GM18907 (cell line): ENCODE results near the gene SLC6A3.

Experiments
- ATAC-seq: cut with Tn5 transposase; IDR thresholded peaks from one replicate; pipeline ENCODE4 v1.9.1; 2021; ENCODE audit warnings: mild to moderate bottlenecking, moderate library complexity; ENCODE audit not compliant: unreplicated experiment

SLC6A3 gene

DNA sequence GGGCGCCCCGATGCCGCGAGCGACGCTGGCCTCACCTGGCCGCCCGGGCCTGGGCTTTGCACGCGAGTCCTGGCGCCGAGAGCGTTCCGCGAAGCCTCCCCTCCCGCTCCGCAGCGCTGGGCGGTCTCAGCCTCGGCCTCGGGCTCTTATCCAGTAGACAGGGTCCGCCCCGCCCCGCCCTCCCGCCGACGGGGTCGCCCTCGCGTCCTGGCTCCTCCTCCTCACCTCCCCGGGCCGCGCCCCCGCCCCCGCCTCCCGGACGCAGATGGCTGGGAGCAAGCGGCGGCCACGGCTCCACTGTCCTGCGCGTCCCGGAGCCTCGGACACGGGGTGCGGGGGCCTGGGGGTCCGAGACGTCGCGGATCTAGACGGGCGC, at the start of gene SLC6A3:
Gene SLC6A3 (minus strand): TSS at position 128 of the 376 bp plus-strand sequence. CDS start 2,243 bp downstream, outside the sequence.
- no peak for ATAC-seq

DNA sequence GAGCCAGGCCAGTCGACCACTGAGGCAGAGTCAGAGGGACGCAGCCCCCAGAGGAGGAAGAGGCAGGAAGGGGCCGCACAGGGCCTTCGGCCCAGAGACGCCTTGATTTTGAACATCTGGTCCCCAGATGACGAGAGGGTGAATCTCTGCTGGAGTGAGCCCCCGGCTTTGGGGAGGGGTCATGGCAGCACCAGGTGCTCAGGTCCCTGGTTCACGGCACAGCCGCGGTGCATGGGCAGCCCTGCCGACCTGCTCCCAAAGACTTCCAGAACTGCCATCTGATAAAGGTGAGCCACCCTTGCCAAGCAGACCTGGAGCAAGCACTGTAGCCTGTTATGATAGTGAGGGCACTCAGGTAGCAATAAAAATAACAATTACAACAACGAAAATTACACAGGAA, 48.7 kb upstream of the SLC6A3 start:
- no peak for ATAC-seq

DNA sequence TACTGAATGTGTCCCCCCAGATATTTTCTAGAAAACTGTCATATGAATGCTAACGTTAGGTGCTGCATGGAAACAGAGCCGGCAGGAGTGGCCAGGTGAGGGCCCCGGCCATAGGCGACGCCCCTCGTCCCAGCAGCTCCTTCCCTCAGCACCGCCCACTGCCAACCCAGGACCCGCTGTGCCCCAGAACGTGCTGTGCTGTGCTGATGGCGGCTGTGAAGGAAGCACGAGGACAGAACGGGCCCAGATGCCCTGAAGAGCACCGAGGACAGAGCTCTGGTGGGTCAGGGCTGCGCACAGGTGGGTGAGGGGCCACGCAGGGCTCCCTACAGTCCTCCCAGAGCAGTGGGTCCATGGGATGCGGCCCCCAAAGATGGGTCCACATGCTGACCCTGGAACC, 48.2 kb upstream of the SLC6A3 start:
- ATAC-seq = no peak

DNA sequence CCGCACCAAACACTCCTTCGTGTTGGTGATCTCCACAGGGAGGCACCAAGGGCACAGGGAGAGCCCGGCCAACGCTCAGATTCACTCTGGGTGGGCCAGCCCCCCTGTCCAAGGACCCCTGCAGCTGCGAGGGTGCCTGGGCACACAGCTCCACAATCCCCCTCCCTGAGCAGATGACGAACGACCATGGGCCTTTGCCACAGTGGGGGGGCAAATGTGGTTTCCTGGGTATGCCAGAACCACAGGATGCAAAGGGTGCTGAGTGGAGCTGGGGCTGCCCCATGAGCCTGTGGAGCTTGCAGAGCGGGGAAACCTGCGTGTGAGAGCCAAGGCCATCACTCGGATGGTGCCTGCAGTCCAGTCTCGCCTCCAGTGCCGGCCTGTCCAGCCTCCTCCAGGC, 47.5 kb upstream of the SLC6A3 start:
- ATAC-seq = no peak

DNA sequence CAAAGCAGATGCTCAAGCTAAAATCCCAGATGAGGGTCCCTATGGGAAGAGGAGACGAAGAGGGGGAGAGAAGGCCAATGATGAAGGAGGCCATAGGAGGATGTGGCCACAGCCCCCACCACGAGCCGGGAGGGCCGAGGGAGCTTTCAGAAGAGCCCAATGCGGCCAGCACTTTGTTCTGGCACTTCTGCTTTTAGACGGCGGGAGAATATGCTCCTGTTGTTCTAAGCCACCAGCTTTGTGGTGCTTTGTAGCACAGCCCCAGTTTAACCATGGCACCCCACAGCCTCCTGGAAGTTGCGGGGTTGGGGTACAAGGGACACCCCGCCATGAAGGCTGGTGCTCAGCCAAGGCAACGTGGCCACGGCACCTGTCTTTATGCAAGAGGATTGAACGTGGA, 45.1 kb upstream of the SLC6A3 start:
- no peak for ATAC-seq

- no peak for ATAC-seq
Measured at GRCh38 chr5:1489754-1490153, 44.5 kb upstream of the SLC6A3 start.

- ATAC-seq = peak; percentile 46
Measured at GRCh38 chr5:1488882-1489680, 43.8 kb upstream of the SLC6A3 start.

DNA sequence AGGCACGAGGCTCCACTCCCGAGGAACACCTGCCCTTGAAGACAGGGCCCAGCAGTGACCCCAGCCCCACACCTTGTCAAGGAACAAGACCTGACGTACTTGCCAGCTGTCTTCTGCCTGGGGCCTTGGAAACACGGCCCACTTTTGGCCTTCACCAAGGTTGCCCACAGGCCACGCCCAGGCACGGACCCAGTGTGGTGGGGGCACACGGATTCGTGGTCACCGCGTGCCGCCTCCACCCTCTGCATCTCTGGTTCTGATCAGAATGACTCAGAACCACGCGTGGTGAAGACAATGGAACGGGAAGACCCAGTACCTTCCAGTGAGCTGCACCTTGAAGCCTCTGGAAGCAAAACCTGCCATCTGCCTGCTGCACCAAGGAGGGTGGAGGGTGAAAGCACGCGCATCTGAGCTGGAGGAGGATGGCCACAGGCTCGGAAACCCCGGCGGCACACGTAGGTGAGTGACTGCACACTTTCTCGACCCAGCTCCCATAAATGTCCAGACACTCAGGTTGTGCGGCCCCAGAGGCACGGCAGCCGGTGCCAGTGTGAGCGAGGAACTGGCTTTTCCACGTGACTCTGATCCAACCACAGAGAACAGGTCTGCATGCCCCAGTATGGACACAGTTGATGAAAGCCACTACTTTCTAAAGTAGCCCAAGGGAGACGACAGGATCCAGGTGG, 42.0 kb upstream of the SLC6A3 start:
- no peak for ATAC-seq

GRCh38 chr5:1486271-1486670, 41.0 kb upstream of the SLC6A3 start:
- ATAC-seq = no peak

DNA sequence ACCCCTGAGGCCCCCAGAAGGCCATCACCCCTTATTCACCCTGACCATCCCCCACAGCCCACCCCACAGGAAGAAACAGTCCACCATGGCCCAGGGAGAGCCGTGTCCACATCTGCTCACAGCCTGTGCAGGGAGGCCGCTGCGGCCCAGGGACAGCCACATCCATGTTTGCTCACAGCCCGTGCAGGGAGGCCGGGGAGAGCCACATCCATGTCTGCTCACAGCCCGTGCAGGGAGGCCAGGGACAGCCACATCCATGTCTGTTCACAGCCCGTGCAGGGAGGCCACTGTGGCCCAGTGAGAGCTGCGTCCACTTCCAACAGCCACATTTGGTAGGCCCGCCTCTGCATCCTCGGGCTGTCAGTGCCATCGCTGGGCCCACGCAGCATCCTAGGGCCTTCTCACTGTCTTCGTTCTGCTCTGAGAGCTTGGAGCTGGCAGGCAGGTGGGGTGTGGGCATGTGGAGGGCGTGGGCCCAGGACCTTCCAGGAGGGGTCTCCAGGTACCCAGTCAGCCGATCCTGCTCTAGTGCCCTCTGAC, 40.4 kb upstream of the SLC6A3 start:
- no peak for ATAC-seq

- ATAC-seq = peak; percentile 70
Measured at GRCh38 chr5:1484730-1485578, 39.7 kb upstream of the SLC6A3 start.

- ATAC-seq = no peak
Measured at GRCh38 chr5:1483856-1484729, 38.9 kb upstream of the SLC6A3 start.

GRCh38 chr5:1483064-1483463, 37.8 kb upstream of the SLC6A3 start:
- ATAC-seq = no peak

GRCh38 chr5:1481959-1482331, 36.7 kb upstream of the SLC6A3 start:
- ATAC-seq = no peak

DNA sequence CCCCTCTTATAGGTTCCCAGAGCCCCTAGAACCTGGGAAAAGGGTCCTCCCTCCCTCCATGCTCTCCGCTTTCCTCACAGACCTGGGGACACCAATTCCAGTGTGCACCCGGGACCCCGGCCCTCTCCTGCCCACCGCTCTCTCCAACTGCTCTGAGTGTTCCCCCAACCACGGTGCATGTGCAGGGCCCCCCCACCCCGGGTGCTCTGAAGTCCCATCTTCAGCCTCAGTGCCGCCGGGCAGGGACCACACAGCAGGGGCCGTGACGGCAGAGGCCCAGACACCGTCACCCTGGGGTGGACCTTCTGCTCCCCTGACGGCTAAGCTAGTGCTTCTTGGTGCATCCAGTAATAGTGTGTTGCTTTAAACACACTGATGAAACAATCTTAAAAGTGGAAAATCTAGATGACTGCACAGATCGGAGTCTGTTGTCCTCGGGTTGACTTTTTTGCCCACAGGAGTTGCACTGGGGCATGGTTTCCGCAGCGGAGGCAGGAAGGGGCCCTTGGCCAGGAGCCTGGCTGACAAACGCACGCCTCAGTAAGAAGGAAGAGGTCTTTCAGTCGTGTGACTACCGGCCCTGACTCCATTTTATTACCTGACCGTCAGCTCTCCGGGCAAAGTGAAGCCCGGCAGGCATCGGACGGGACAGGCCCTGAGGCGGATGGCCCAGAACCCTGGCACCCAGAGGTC, 36.2 kb upstream of the SLC6A3 start:
- ATAC-seq = no peak

- ATAC-seq = no peak
Measured at GRCh38 chr5:1480806-1481205, 35.6 kb upstream of the SLC6A3 start.

DNA sequence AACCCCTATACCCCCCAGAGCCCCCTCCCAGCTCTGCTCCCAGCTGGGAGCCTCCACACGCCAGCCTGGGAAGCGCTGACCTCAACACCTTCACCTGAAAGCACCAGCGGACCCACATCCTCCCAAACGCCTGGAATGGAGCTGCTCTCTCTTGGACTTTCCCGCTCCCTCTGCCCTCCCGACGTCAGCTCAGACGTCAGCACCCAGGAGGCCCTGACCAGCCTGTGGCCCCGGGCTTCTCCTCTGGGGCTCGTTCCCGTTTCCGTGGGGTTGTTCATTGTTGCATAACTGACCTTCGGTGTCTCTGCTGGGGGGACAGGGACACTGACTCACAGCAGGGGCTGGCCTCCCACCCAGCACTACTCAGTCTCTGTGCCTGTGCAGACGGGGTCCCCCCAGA, 35.0 kb upstream of the SLC6A3 start:
- ATAC-seq = no peak

DNA sequence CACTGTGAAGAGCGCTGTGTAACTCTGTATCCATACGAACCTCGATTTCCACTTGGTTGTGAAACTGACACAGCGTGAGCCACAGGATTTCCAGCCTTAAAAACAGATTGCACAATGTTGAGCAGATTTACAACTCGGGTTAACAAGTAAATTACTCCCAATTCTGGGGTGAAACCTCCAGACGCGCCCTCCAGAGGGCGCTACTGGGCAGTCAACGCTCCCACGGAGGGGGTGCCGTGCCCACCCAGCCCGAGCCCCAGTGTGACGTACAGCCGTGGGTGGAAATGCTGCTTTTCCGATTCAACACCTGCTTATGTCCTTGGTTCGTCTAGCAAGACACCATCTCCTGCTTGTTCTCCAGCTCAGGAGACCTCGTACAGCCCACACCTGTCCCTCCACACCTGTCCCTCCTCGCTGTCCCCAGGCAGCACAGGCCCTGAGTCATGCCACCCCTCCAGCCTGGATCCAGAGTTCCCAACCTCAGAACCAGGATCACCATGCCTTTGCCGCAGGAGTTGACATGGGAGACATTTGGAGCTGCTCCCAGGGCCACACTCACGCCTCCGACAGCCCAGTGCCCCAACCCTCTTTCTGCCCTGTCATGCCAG, 34.4 kb upstream of the SLC6A3 start:
- ATAC-seq = no peak

- no peak for ATAC-seq
Measured at GRCh38 chr5:1479066-1479465, 33.8 kb upstream of the SLC6A3 start.
